BE2C (cell line): ENCODE results near the gene PNPLA1.
"Not testable (repeated sequence)": the region's sequence is repeated elsewhere in the genome, so short reads cannot be mapped to it uniquely, and the experiment has no call there.

ENCODE experiments used
- DNase-seq: peaks from one replicate; pipeline ENCODE4 v3.0.0-alpha.2; 2020
- H3K27me3 ChIP-seq: fragments of 250-450 bp; sonication (Bioruptor Pico); 2 replicates; pipeline ENCODE4 v1.5.1; 2020; ENCODE audit warnings: mild to moderate bottlenecking
- H3K36me3 ChIP-seq: fragments of 250-450 bp; sonication (Bioruptor Pico); 2 replicates; pipeline ENCODE4 v1.5.1; 2020; ENCODE audit warnings: mild to moderate bottlenecking
- H3K4me1 ChIP-seq: fragments of 250-450 bp; sonication (Bioruptor Pico); 2 replicates; pipeline ENCODE4 v1.5.1; 2020
- H3K4me3 ChIP-seq: 2 replicates; pipeline ENCODE4 v1.5.1; 2011; ENCODE audit warnings: low read depth, low read length
- H3K9me3 ChIP-seq: fragments of 250-450 bp; sonication (Bioruptor Pico); 2 replicates; pipeline ENCODE4 v1.5.1; 2020
- TF ChIP-seq, protein P1 (sequence below): IDR thresholded peaks from 2 replicates; pipeline ENCODE4 v1.5.1; 2012; ENCODE audit warnings: mild to moderate bottlenecking, low read depth, low read length

The PNPLA1 gene

GRCh38 chr6:36334832-36335459, 65.1 kb downstream of the PNPLA1 start:
- H3K4me3 ChIP-seq = no peak overlapping the region
- no peaks in the 10 kb centered on the region for H3K9me3 ChIP-seq
- no peaks in the 10 kb centered on the region for H3K36me3 ChIP-seq
- no peaks in the 10 kb centered on the region for H3K27me3 ChIP-seq
- no peak for DNase-seq
- TF ChIP-seq, protein P1, sequence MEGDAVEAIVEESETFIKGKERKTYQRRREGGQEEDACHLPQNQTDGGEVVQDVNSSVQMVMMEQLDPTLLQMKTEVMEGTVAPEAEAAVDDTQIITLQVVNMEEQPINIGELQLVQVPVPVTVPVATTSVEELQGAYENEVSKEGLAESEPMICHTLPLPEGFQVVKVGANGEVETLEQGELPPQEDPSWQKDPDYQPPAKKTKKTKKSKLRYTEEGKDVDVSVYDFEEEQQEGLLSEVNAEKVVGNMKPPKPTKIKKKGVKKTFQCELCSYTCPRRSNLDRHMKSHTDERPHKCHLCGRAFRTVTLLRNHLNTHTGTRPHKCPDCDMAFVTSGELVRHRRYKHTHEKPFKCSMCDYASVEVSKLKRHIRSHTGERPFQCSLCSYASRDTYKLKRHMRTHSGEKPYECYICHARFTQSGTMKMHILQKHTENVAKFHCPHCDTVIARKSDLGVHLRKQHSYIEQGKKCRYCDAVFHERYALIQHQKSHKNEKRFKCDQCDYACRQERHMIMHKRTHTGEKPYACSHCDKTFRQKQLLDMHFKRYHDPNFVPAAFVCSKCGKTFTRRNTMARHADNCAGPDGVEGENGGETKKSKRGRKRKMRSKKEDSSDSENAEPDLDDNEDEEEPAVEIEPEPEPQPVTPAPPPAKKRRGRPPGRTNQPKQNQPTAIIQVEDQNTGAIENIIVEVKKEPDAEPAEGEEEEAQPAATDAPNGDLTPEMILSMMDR = no peak
- H3K4me1 ChIP-seq = no peaks in the 10 kb centered on the region

GRCh38 chr6:36335465-36336207, 65.8 kb downstream of the PNPLA1 start:
- H3K27me3 ChIP-seq = no peaks in the 10 kb centered on the region
- no peaks in the 10 kb centered on the region for H3K9me3 ChIP-seq
- no peak for DNase-seq

GRCh38 chr6:36336208-36336710, 66.4 kb downstream of the PNPLA1 start:
- DNase-seq = no peak
- Histone ChIP-seq H3K27me3 (no peaks in the 10 kb centered on the region), H3K4me3 (no peak overlapping the region), H3K9me3 (no peaks in the 10 kb centered on the region), H3K4me1 (no peaks in the 10 kb centered on the region), H3K36me3 (no peaks in the 10 kb centered on the region)
- TF ChIP-seq, protein P1 = no peak

More at GRCh38 chr6:36335465-36336207, 65.8 kb downstream of the PNPLA1 start:
- H3K36me3 ChIP-seq = no peaks in the 10 kb centered on the region
- H3K4me3 ChIP-seq = no peak overlapping the region
- TF ChIP-seq, protein P1 = no peak
- no peaks in the 10 kb centered on the region for H3K4me1 ChIP-seq

DNA sequence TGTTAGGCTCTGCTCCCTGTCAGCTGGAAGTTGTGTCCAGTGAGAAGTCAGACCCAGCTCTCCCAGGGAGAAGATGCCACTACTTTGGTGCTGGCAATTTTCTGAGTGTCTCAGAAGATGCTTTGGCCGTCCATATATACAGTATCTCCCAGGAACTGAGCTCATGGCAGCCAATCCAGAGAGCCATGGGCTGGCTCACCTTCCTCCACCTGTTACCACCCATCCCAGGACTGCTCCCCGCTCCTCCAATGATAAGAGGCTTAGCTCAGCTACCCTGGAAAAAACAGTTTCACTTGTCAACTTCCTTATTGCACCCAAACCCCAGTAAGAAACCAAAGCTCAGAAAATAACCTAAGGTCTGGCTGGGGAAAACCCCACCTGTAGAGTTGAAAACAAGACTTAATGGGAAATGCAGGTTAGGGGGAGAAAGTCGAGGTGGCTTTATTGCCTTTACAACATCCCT, 67.0 kb downstream of the PNPLA1 start, which contains the start of gene BNIP5:
Gene BNIP5 (minus strand): TSS at position 110 of the 463 bp plus-strand sequence. CDS start 6,198 bp downstream, outside the sequence.
- H3K9me3 ChIP-seq = no peaks in the 10 kb centered on the region
- no peak for DNase-seq
- H3K36me3 ChIP-seq = no peaks in the 10 kb centered on the region
- TF ChIP-seq, protein P1 = no peak
- no peak within 1 kb of the TSS for H3K4me3 ChIP-seq
- no peaks in the 10 kb centered on the region for H3K4me1 ChIP-seq
- no peaks in the 10 kb centered on the region for H3K27me3 ChIP-seq

GRCh38 chr6:36337814-36338213, 68.0 kb downstream of the PNPLA1 start:
- no peaks in the 10 kb centered on the region for H3K27me3 ChIP-seq
- TF ChIP-seq, protein P1 = no peak
- no peaks in the 10 kb centered on the region for H3K9me3 ChIP-seq
- no peaks in the 10 kb centered on the region for H3K36me3 ChIP-seq
- no peak for DNase-seq
- no peak overlapping the region for H3K4me3 ChIP-seq
- H3K4me1 ChIP-seq = no peaks in the 10 kb centered on the region

- not testable (repeated sequence) for H3K36me3 ChIP-seq, H3K4me3 ChIP-seq, H3K4me1 ChIP-seq, H3K27me3 ChIP-seq, DNase-seq, H3K9me3 ChIP-seq
Observed at GRCh38 chr6:36338223-36338622, 68.4 kb downstream of the PNPLA1 start.
